WI38 (cell line): Measurements from ENCODE around the gene CUL3.
"Not testable (repeated sequence)": the region's sequence is repeated elsewhere in the genome, so short reads cannot be mapped to it uniquely, and the experiment has no call there.

ENCODE experiments used
- H3K4me3 ChIP-seq: 2 replicates; pipeline ENCODE4 v1.5.1; 2011; ENCODE audit warnings: low read depth, mild to moderate bottlenecking, control low read depth, low read length
- TF ChIP-seq, protein P1 (sequence below): IDR thresholded peaks from 2 replicates; pipeline ENCODE4 v1.5.1; 2012; ENCODE audit warnings: low read depth, mild to moderate bottlenecking, control low read depth, low read length

The CUL3 gene

DNA sequence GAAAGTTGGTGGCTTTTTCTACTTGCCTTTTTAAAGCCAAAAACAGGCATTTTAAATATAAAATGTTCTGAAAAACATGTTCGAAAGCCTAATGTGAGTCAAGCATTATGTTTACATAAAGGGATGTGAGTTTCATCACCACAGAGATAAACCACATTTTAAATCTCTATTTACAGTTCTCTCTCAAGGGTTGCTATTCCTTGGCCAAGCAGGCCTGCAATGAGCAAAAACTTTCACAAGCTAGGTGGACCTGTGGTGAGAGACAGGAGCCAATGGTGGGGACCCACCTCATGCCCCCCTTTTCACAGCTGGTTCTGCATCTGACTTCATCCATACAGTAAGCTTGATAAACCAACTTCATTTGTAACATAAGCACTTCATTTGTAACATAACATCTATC is 65.1 kb downstream of the CUL3 start:
- no peak overlapping the region for H3K4me3 ChIP-seq
- TF ChIP-seq, protein P1, sequence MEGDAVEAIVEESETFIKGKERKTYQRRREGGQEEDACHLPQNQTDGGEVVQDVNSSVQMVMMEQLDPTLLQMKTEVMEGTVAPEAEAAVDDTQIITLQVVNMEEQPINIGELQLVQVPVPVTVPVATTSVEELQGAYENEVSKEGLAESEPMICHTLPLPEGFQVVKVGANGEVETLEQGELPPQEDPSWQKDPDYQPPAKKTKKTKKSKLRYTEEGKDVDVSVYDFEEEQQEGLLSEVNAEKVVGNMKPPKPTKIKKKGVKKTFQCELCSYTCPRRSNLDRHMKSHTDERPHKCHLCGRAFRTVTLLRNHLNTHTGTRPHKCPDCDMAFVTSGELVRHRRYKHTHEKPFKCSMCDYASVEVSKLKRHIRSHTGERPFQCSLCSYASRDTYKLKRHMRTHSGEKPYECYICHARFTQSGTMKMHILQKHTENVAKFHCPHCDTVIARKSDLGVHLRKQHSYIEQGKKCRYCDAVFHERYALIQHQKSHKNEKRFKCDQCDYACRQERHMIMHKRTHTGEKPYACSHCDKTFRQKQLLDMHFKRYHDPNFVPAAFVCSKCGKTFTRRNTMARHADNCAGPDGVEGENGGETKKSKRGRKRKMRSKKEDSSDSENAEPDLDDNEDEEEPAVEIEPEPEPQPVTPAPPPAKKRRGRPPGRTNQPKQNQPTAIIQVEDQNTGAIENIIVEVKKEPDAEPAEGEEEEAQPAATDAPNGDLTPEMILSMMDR: no peak

DNA sequence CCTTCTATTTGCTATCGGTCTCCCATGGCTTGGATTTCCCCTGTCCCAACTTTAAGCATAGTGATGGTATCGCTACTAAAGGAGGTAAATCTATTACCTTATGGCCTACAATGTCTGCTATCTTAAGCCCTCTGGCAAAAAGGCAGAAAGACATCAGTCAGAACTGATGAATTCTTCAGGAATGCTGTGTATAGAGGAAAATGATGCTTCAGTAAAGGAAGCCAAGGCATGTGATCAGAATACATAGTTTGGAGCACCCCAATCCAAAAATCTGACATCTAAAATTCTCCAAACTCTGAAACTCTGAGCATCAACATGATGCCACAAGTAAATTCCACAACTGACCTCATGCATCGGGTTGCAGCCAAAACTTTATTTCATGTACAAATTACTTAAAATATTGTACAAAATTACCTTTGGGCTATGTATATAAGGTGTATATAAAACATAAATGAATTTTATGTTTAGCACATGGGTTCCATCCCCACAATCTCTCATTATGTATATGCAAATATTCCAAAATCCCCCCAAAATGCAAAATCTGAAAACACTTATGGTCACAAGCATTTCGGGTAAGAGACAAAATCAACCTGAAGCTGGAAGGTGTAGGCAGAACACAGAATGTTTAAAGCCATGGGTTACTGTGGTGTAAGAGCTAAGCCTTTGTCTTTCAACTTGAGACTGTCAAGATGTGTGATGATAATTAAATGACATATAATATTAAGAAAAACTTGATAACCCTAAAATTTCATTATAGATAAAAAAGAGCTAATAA is 66.2 kb downstream of the CUL3 start:
- TF ChIP-seq, protein P1: no peak
- H3K4me3 ChIP-seq: no peak overlapping the region

DNA sequence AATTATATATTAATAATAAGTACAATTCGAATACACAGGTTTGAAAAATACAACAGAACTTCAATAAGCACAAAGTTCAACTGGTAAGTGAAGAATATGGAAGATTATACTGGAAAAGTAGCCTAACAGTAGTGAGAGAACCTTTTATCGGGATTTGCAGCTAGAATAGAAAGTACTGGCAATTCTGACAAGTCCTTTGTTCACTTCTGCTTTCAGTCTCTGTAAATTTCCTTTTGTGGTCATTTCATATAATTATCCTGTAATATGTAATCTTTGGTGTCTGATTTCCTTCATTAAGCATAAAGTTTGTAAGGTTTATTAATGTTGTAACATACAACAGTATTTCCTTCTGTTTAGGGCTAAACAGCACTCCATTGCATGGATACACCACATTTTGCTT is 67.2 kb downstream of the CUL3 start:
- TF ChIP-seq, protein P1: no peak
- no peak overlapping the region for H3K4me3 ChIP-seq

DNA sequence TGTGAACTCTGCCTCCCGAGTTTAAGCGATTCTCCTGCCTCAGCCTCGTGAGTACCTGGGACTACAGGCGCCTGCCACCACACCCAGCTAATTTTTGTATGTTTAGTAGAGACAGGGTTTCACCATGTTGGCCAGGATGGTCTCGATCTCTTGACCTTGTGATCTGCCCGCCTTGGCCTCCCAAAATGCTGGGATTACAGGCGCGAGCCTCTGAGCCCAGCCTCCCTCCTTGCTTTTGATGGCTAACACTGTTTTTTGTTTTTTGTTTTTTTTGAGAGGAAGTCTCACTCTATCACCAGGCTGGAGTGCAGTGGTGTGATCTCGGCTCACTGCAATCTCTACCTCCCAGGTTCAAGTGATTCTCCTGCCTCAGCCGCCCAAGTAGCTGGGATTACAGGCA is 68.8 kb downstream of the CUL3 start:
- H3K4me3 ChIP-seq: not testable (repeated sequence)

DNA sequence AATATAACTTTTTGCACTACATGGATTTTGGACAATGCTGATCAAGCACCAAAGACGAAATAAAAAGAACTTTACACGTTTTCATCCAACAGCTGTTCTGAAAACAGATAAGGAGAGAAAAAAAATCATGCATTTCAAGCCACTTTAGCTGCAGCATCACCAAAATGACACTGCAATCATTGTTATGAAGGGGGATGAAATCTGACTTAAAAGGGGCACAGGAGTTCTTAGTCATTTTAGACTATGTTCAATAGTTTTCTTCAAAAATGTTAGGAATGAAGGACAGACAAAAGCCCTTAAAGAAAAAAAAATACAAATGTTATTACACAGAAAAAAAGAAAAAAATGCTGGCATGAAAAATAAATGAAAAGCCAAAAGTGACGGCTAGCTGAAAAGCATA is 71.2 kb downstream of the CUL3 start:
- no peak overlapping the region for H3K4me3 ChIP-seq
- TF ChIP-seq, protein P1: no peak

DNA sequence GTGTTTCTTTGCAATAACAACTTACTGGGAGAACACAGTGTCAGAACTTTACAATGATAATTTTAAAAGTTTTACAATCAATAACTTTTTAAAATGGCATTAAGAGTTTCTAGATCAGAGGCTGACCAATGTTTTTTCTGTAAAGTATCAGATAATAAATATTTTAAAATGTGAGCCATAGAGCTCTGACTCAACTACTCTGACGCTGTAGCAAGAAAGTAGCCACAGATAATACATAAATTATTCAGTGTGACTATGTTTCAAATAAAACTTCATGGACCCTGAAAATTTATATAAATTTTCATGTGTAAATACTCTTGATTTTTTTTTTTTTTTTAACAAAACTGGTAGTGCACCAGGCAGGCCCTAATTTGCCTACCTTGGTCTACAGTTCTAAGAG is 77.4 kb downstream of the CUL3 start:
- no peak overlapping the region for H3K4me3 ChIP-seq
- TF ChIP-seq, protein P1: no peak

DNA sequence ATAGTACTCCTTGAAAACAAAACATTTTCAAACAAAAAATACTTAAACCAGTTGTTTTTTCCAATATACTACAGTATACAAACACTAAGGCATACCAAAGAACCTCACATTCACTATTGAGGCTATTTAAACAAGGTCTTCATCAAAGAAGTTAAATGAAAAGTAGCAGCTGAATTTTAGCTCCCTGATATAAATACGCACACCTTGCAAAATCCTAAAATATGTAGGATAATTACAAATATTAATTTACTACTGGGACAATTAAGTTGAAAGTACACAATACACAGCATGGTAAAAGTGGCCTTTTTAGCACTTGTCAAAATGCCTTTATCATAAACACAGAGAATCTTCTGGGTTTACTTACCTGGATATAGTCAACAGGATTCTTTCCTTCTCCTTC is 78.7 kb downstream of the CUL3 start:
- H3K4me3 ChIP-seq: no peak overlapping the region
- TF ChIP-seq, protein P1: no peak

DNA sequence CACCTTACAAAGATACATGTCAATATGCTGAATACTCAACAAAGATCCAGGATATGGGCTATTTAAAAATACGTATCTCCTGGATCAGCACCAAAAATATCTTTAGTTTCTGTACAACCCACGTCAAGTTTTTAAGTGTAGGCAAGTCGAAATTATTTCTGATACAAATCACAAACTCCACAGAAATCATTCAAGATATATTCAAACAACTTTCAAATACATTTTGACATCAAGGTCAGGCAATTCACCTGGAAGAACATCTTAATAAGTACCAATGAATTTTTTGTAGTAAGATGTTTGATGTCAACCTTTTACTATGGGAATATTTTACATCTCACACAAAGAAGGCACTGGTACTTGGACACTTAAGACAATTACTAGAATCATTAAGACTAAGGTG is 86.2 kb downstream of the CUL3 start:
- TF ChIP-seq, protein P1: no peak
- H3K4me3 ChIP-seq: no peak overlapping the region
